ENCODE results near the gene RRN3.
"Not testable (repeated sequence)": the region's sequence is repeated elsewhere in the genome, so short reads cannot be mapped to it uniquely, and the experiment has no call there.

- not testable (repeated sequence) for TF ChIP-seq CTCF (conservative IDR thresholded peaks at IDR 0.05; ENCODE audit: low read depth, low read length); EZH2 (IDR thresholded peaks at IDR 0.05; ENCODE audit: low read length, unreplicated experiment)
Measured at GRCh38 chr16:15137514-15137913, 43.4 kb upstream of the RRN3 start.

Data from PC-3 (cell line).